ENCODE data around the gene KCTD6. TPM values are rescaled to one million over a fixed set of nuclear protein-coding genes. Genes with fewer than 3 reads are reported as not detected.

KCTD6 gene
- total RNA-seq, 1 donor: 8.0 TPM

DNA sequence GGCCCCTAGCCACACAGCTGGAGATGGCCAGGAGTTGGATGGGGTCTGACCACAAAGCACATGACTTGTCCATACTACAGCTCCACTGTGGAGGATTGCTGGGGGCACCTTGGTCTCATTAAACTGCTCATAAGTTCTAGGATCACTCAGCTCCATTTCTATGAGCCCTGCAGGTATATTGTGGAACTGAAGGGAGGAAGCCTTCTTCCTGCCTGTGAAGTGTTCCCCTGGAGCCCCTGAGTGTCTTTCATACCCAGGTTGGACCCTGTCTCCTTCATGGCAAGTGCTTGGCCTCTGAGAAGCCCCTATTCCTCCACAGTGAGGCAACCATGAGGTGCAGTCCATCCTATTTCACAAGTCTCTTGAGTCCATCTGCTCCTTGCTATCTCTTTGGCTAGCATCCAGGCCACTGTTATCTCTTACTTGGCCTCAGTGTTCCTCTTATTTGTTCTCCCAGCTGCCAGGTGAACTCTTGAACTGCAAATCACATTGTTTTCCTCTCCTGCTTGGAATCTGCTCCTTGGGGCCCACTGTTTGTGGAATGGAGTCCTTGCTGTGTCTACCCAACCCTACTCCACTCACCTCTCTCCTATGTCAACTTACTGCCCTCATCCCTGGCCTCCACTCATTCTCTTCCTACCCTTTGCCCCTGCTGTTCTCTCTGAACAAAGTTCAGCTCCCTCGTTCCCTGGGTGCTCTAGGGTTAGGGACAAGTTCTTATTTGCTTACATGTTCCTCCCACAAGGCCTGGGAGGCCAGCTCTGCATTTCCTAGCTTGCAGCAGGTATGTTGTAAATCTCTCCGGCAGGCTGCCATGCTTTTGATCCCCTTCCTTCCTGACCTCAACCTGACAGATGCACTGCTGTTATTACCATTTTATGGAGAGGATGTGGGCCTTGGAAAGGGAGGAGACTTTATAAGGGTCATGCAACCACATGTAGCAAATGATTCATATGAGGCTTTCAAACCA, 43.9 kb downstream of the KCTD6 start:
- Histone ChIP-seq H3K9me3 (ENCODE audit: low read depth, low read length) (no peaks in the 10 kb centered on the region), H3K79me2 (ENCODE audit: insufficient read depth, low read length) (no peaks in the 10 kb centered on the region), H4K20me1 (ENCODE audit: insufficient read depth, low read length) (no peaks in the 10 kb centered on the region), H3K27ac (ENCODE audit: low read depth, low read length) (peak overlapping the region; percentile 60), H3K4me2 (ENCODE audit: insufficient read depth, low read length) (peak overlapping the region; percentile 87), H3K4me1 (ENCODE audit: insufficient read depth, low read length) (peaks cover 20% of the 10 kb centered on the region), H2AFZ (ENCODE audit: low read length) (peak overlapping the region; percentile 97), H3K4me3 (ENCODE audit: insufficient read depth, low read length) (peak overlapping the region; percentile 19), H3K27me3 (ENCODE audit: insufficient read depth, low read length) (no peaks in the 10 kb centered on the region), H3K36me3 (ENCODE audit: insufficient read depth, low read length) (peaks cover 2% of the 10 kb centered on the region)
- peak; percentile 41 for DNase-seq (ENCODE audit: insufficient read length, low spot score, missing footprints)
- TF ChIP-seq, protein P1, sequence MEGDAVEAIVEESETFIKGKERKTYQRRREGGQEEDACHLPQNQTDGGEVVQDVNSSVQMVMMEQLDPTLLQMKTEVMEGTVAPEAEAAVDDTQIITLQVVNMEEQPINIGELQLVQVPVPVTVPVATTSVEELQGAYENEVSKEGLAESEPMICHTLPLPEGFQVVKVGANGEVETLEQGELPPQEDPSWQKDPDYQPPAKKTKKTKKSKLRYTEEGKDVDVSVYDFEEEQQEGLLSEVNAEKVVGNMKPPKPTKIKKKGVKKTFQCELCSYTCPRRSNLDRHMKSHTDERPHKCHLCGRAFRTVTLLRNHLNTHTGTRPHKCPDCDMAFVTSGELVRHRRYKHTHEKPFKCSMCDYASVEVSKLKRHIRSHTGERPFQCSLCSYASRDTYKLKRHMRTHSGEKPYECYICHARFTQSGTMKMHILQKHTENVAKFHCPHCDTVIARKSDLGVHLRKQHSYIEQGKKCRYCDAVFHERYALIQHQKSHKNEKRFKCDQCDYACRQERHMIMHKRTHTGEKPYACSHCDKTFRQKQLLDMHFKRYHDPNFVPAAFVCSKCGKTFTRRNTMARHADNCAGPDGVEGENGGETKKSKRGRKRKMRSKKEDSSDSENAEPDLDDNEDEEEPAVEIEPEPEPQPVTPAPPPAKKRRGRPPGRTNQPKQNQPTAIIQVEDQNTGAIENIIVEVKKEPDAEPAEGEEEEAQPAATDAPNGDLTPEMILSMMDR (IDR thresholded peaks at IDR 0.05; ENCODE audit: extremely low read depth, low read depth, low read length): no peak

DNA sequence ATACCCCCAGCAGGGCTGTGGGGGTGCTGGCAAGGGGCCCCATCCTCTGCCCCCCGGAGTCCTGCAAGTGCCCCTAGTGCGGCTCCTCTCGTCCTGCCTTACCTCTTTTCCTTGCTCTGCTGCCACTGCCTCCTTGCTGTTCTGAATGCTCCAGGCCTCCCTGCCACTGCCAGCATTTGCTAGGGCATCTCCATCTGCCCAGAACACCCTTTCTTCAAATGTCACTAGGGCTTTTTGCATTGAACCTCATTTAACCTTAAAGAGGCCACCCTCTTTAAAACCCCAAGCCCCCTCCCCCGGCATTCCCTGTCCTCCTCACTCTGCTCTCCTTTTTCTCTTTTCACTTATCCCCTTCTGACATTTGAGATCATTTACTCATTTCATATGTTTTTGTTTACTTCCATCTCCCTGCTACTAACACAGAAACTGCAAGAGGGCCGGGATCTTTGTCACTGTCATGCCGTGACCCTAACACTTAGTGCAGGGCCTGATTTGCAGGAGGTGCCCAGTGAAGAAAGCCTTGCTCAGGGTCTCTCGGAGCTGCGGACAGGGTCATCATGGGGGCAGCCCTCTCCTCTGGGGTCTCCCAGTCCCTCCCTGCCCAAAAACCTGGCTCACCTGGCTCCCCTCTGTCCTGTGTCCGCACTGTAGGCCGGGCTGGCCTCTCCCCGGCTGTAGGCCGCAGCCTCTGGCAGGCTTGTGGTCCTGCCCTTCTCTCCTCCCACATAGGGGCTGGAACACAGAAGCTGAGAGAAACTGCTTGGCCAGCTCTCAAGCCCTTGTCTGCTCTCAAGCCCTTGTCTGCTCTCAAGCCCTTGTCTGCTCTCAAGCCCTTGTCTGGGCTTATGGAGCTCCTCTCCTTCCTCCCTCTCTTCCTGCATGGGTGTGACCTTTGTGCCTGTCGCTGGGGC, 44.9 kb downstream of the KCTD6 start, which contains the start of gene ACOX2:
TSS of gene ACOX2 (minus strand) at position 690 of the 911 bp plus-strand sequence. CDS start 2,084 bp downstream, outside the sequence.
- H3K27me3 ChIP-seq (ENCODE audit: insufficient read depth, low read length): no peaks in the 10 kb centered on the region
- DNase-seq (ENCODE audit: insufficient read length, low spot score, missing footprints): peak; percentile 92
- H3K4me3 ChIP-seq (ENCODE audit: insufficient read depth, low read length): peak within 1 kb of the TSS; percentile 68
- H3K4me1 ChIP-seq (ENCODE audit: insufficient read depth, low read length): peaks cover 20% of the 10 kb centered on the region
- no peaks in the 10 kb centered on the region for H3K36me3 ChIP-seq (ENCODE audit: insufficient read depth, low read length)
- peak within 1 kb of the TSS; percentile 97 for H2AFZ ChIP-seq (ENCODE audit: low read length)
- H3K4me2 ChIP-seq (ENCODE audit: insufficient read depth, low read length): peak within 1 kb of the TSS; percentile 87
- TF ChIP-seq, protein P1 (IDR thresholded peaks at IDR 0.05; ENCODE audit: extremely low read depth, low read depth, low read length): no peak
- no peaks in the 10 kb centered on the region for H4K20me1 ChIP-seq (ENCODE audit: insufficient read depth, low read length)
- peak within 1 kb of the TSS; percentile 60 for H3K27ac ChIP-seq (ENCODE audit: low read depth, low read length)
- no peaks in the 10 kb centered on the region for H3K9me3 ChIP-seq (ENCODE audit: low read depth, low read length)
- H3K79me2 ChIP-seq (ENCODE audit: insufficient read depth, low read length): no peaks in the 10 kb centered on the region

DNA sequence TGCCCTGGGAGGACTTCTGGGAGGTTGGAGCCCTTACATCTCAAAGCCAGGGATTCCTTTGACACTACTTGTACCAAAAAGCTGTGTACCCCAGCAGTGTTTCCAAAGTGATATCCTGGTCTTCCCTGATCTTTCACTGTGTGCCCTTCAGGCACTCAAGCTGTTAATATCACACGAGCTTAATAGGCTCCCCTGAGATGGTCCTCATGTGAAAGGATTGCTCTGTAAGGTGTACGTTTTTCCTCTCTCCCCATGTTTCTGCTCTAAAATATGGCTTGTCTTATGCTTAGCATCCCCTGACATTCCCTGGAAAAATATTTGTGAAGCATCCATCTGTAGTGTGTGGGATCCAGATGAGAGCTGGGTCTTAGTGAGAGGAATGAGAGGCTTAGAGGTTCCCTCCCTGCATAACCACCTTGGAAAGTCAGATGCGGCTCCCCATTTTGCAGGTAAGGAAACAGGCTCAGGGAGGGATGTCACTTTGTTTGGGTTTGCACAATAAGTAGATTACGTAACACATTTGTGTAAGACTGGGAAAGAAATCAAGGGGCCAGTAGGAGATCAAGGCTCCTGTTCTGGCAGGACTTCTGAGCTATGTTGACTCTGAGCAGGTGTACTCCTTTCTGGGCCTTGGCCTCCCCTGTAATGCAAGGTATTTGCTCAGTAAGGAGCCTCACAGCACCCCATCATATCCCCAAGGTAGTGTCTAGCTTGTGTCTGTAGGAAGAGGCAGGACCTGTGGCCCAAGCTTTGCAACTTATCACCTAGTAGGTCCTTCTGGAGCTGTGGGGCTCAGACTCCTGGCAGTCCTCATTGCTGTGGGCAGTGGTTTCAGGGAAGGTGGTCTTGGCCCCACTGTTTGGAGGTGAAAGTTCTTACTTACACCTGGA, 45.8 kb downstream of the KCTD6 start:
- peak; percentile 31 for DNase-seq (ENCODE audit: insufficient read length, low spot score, missing footprints)
- H3K4me1 ChIP-seq (ENCODE audit: insufficient read depth, low read length): peaks cover 20% of the 10 kb centered on the region
- H3K79me2 ChIP-seq (ENCODE audit: insufficient read depth, low read length): no peaks in the 10 kb centered on the region
- H3K27me3 ChIP-seq (ENCODE audit: insufficient read depth, low read length): no peaks in the 10 kb centered on the region
- H3K36me3 ChIP-seq (ENCODE audit: insufficient read depth, low read length): no peaks in the 10 kb centered on the region
- no peaks in the 10 kb centered on the region for H3K9me3 ChIP-seq (ENCODE audit: low read depth, low read length)
- no peaks in the 10 kb centered on the region for H4K20me1 ChIP-seq (ENCODE audit: insufficient read depth, low read length)
- peak overlapping the region; percentile 3 for H3K27ac ChIP-seq (ENCODE audit: low read depth, low read length)
- H3K4me3 ChIP-seq (ENCODE audit: insufficient read depth, low read length): no peak overlapping the region
- TF ChIP-seq, protein P1 (IDR thresholded peaks at IDR 0.05; ENCODE audit: extremely low read depth, low read depth, low read length): no peak
- H2AFZ ChIP-seq (ENCODE audit: low read length): peak overlapping the region; percentile 97
- no peak overlapping the region for H3K4me2 ChIP-seq (ENCODE audit: insufficient read depth, low read length)

Data from osteoblast (primary cell).